OCI-LY3 (cell line): ENCODE data around the gene PYGM.

ENCODE experiments used
- H2AFZ ChIP-seq: fragments of 200-600, 300-600 bp; shearing (Covaris generic); 2 replicates; pipeline ENCODE4 v1.6.0; 2014; ENCODE audit warnings: antibody characterized with exemption, low read depth, low read length
- H3K27ac ChIP-seq: fragments of 200-600, 300-600 bp; sonication (generic); 2 replicates; pipeline ENCODE4 v1.5.1; 2014; ENCODE audit warnings: mild to moderate bottlenecking, low read length, moderate library complexity, mixed read lengths
- H3K27me3 ChIP-seq: fragments of 200-600, 300-600 bp; sonication (generic); 2 replicates; pipeline ENCODE4 v1.6.1; 2014; ENCODE audit warnings: low read depth, low read length, mixed read lengths
- H3K36me3 ChIP-seq: fragments of 200-600, 300-600 bp; sonication (generic); replicated peaks from 2 replicates; pipeline ENCODE3; 2014; ENCODE audit warnings: low read depth, low read length, mixed read lengths
- H3K4me1 ChIP-seq: fragments of 300-600, 200-600 bp; sonication (generic); 2 replicates; pipeline ENCODE4 v1.6.1; 2014; ENCODE audit warnings: low read length, mixed read lengths
- H3K4me2 ChIP-seq: fragments of 200-600, 300-600 bp; sonication (generic); 2 replicates; pipeline ENCODE4 v1.6.1; 2014; ENCODE audit warnings: low read length, mixed read lengths
- H3K4me3 ChIP-seq: fragments of 300-600, 200-600 bp; sonication (generic); 2 replicates; pipeline ENCODE4 v1.5.1; 2014; ENCODE audit warnings: antibody characterized with exemption, mild to moderate bottlenecking, low read length, moderate library complexity
- H3K79me2 ChIP-seq: fragments of 300-600, 200-600 bp; shearing (Covaris generic); 2 replicates; pipeline ENCODE4 v1.6.1; 2014; ENCODE audit warnings: mild to moderate bottlenecking, low read length, mixed read lengths
- H3K9ac ChIP-seq: fragments of 300-600, 200-600 bp; shearing (Covaris generic); 2 replicates; pipeline ENCODE4 v1.6.0; 2014; ENCODE audit warnings: mild to moderate bottlenecking, low read length, moderate library complexity
- H3K9me3 ChIP-seq: fragments of 200-600, 300-600 bp; shearing (Covaris generic); 2 replicates; pipeline ENCODE4 v1.6.1; 2014; ENCODE audit warnings: low read length, mixed read lengths; ENCODE audit not compliant: insufficient read depth
- H4K20me1 ChIP-seq: fragments of 200-600, 300-600 bp; sonication (generic); 2 replicates; pipeline ENCODE4 v1.6.1; 2016; ENCODE audit warnings: low read length, mixed read lengths; ENCODE audit not compliant: insufficient read depth
- CTCF ChIP-seq: fragments of 200-600, 300-600 bp; sonication (generic); IDR thresholded peaks from 2 replicates; pipeline ENCODE4 v1.5.1; 2014; ENCODE audit warnings: antibody characterized with exemption, low read length, low read depth
- EZH2phosphoT487 ChIP-seq: fragments of 200-600 bp; shearing (Covaris generic); IDR thresholded peaks from 2 replicates; pipeline ENCODE4 v1.6.1; 2018; ENCODE audit warnings: antibody characterized with exemption, mixed run types, low read depth

PYGM gene

GRCh38 chr11:64793271-64794160, 33.7 kb upstream of the PYGM start:
- Histone ChIP-seq H3K27me3 (no peaks in the 10 kb centered on the region), H3K36me3 (peaks cover 31% of the 10 kb centered on the region), H3K9me3 (no peaks in the 10 kb centered on the region), H3K27ac (no peak overlapping the region), H4K20me1 (no peaks in the 10 kb centered on the region), H3K4me1 (no peaks in the 10 kb centered on the region), H3K79me2 (no peaks in the 10 kb centered on the region), H2AFZ (no peak overlapping the region), H3K9ac (no peak overlapping the region), H3K4me3 (no peak overlapping the region), H3K4me2 (no peak overlapping the region)
- TF ChIP-seq EZH2phosphoT487, result no peak
- TF ChIP-seq CTCF, result no peak

- Histone ChIP-seq H3K27me3 (no peaks in the 10 kb centered on the region), H3K27ac (no peak overlapping the region), H2AFZ (no peak overlapping the region), H3K9ac (no peak overlapping the region), H4K20me1 (no peaks in the 10 kb centered on the region), H3K36me3 (peaks cover 35% of the 10 kb centered on the region), H3K4me1 (no peaks in the 10 kb centered on the region), H3K4me2 (no peak overlapping the region), H3K4me3 (no peak overlapping the region), H3K9me3 (no peaks in the 10 kb centered on the region), H3K79me2 (no peaks in the 10 kb centered on the region)
- TF ChIP-seq EZH2phosphoT487 (no peak), CTCF (no peak)
Measured at GRCh38 chr11:64792482-64792881, 32.7 kb upstream of the PYGM start.

- Histone ChIP-seq H4K20me1 (no peaks in the 10 kb centered on the region), H3K27ac (no peak overlapping the region), H3K27me3 (no peaks in the 10 kb centered on the region), H3K9me3 (no peaks in the 10 kb centered on the region), H2AFZ (no peak overlapping the region), H3K9ac (no peak overlapping the region), H3K4me1 (no peaks in the 10 kb centered on the region), H3K4me3 (no peak overlapping the region), H3K4me2 (no peak overlapping the region), H3K79me2 (no peaks in the 10 kb centered on the region), H3K36me3 (peaks cover 30% of the 10 kb centered on the region)
- TF ChIP-seq CTCF (no peak), EZH2phosphoT487 (no peak)
Measured at GRCh38 chr11:64791781-64792291, 32.1 kb upstream of the PYGM start.

GRCh38 chr11:64790205-64791095, 30.7 kb upstream of the PYGM start:
- peaks cover 17% of the 10 kb centered on the region for H3K36me3 ChIP-seq
- H3K9me3 ChIP-seq, result no peaks in the 10 kb centered on the region
- H2AFZ ChIP-seq, result no peak overlapping the region
- no peak overlapping the region for H3K27ac ChIP-seq
- H3K4me3 ChIP-seq, result no peak overlapping the region
- TF ChIP-seq EZH2phosphoT487 (no peak), CTCF (no peak)
- H3K4me2 ChIP-seq, result no peak overlapping the region
- no peak overlapping the region for H3K9ac ChIP-seq
- no peaks in the 10 kb centered on the region for H3K27me3 ChIP-seq
- no peaks in the 10 kb centered on the region for H4K20me1 ChIP-seq
- no peaks in the 10 kb centered on the region for H3K4me1 ChIP-seq
- no peaks in the 10 kb centered on the region for H3K79me2 ChIP-seq
